IPS DF 6.9 (cell line): ENCODE measurements around the gene PEDS1.

Source experiments
- DNase-seq: peaks from one replicate; pipeline ENCODE4 v3.0.0-alpha.2; 2013; ENCODE audit warnings: low read depth, low spot score
- H3K27ac ChIP-seq: one replicate; pipeline ENCODE4 v1.5.1; 2013; ENCODE audit warnings: low read length, control low read depth
- H3K27me3 ChIP-seq: 2 replicates; pipeline ENCODE4 v1.6.1; 2013; ENCODE audit warnings: mild to moderate bottlenecking, low read length; ENCODE audit not compliant: control insufficient read depth, insufficient read depth
- H3K36me3 ChIP-seq: 2 replicates; pipeline ENCODE4 v1.6.1; 2013; ENCODE audit warnings: low read length; ENCODE audit not compliant: control insufficient read depth, insufficient read depth
- H3K4me1 ChIP-seq: 2 replicates; pipeline ENCODE4 v1.6.1; 2013; ENCODE audit warnings: low read length; ENCODE audit not compliant: control insufficient read depth, insufficient read depth
- H3K4me3 ChIP-seq: 2 replicates; pipeline ENCODE4 v1.5.1; 2013; ENCODE audit warnings: mild to moderate bottlenecking, low read length
- H3K9me3 ChIP-seq: 2 replicates; pipeline ENCODE4 v1.6.1; 2013; ENCODE audit warnings: low read length, inconsistent platforms; ENCODE audit not compliant: control insufficient read depth, insufficient read depth
- WGBS: extraction: QIAGEN DNeasy Blood & Tissue Kit; methylation state at CpG from one replicate; pipeline ENCODE4 v1.1.7; 2013; ENCODE audit warnings: mixed read lengths, missing lambda C conversion rate; ENCODE audit not compliant: insufficient read length, insufficient coverage; 5-methylcytosine and 5-hydroxymethylcytosine counted together

PEDS1 gene

DNA sequence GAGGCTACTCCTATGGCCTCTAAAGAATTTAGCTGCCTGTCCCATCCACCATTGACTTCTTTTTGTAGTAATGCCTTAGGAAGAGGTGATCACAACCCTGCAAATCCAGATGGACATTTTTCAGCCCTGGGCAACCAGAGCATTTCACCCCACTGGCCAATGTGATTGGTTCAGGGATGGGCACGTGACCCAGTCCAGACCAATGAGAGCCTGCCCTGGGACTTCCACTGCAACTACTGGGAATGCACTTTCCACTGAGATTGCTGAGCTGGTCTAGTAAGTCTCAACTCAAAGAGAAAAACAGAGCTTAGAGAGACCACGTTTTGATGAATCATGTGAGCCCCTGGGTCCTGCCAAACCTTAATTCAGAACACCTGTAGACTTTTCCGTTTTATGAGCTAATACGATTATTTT is 31.7 kb downstream of the PEDS1 start:
- no peak overlapping the region for H3K27ac ChIP-seq
- no peak for DNase-seq
- no CpG with 5 or more reads among the region's 4 CpGs for WGBS
- no peak overlapping the region for H3K4me3 ChIP-seq
- H3K27me3 ChIP-seq: no peaks in the 10 kb centered on the region
- no peaks in the 10 kb centered on the region for H3K9me3 ChIP-seq
- H3K36me3 ChIP-seq: peaks cover 4% of the 10 kb centered on the region; the same call in 1 of the 2 replicates
- peaks cover 2% of the 10 kb centered on the region; the same call in 1 of the 2 replicates for H3K4me1 ChIP-seq

DNA sequence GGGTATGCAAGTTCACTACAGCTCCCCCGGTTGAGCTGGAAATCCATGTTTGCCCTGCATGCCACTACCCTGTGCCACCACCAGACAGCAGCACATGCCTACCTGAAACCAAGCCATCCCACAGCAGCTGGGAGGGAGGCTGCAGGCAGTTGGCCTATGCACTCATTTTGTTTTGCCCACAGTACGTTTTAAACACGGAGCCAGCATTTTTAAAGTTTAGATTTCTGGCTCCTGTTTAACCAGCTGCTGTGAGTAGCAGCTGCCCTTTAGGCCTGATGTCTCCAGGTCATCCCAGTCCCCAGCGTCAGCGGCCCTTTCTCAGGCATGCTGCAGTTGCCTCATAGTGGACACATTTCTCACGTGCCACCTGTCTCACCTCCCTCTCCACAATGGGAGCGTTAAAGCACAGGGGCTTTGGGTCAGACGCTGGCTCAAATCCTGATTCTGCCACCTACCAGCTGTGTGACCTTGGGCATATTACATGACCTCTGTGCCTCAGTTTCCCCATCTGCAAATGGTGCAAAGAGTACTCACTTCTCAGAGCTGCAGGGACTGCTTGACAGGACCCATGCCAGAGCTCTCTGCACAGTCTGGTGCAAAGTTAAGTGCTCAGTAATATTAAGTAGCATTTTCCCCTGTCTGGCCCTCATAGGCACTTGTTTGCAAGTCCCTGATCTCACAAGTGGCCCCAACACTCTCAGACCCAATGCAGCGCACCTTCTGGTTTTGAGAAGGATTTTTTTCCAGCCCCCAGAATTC is 32.4 kb downstream of the PEDS1 start:
- WGBS: no CpG with 5 or more reads among the region's 9 CpGs
- no peaks in the 10 kb centered on the region for H3K27me3 ChIP-seq
- peaks cover 4% of the 10 kb centered on the region; the same call in 1 of the 2 replicates for H3K36me3 ChIP-seq
- no peak overlapping the region for H3K27ac ChIP-seq
- no peak for DNase-seq
- H3K4me3 ChIP-seq: no peak overlapping the region
- no peaks in the 10 kb centered on the region for H3K9me3 ChIP-seq
- peaks cover 5% of the 10 kb centered on the region for H3K4me1 ChIP-seq

DNA sequence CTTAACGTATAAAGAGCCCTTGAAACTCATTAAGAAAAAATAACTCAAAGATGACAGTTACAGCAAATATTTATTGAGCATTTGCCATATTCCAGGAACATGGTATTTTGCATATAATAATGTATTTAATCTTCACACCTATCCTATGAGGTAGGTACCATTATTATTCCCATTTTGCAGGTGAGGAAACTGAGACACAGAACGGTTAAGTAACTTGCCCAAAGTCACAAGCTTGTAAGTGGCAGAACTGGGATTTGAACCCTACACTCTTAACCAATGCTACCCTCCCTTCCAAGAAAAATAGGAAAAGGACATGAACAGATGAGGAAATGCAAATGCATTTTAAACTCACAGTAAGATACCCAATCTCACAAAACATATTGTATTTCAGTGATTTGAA is 35.3 kb downstream of the PEDS1 start:
- no peaks in the 10 kb centered on the region for H3K9me3 ChIP-seq
- no peaks in the 10 kb centered on the region for H3K36me3 ChIP-seq
- no peaks in the 10 kb centered on the region for H3K27me3 ChIP-seq
- H3K4me1 ChIP-seq: peaks cover 5% of the 10 kb centered on the region
- no peak overlapping the region for H3K4me3 ChIP-seq
- no peak for DNase-seq
- no peak overlapping the region for H3K27ac ChIP-seq
- no CpG with 5 or more reads among the region's 2 CpGs for WGBS

DNA sequence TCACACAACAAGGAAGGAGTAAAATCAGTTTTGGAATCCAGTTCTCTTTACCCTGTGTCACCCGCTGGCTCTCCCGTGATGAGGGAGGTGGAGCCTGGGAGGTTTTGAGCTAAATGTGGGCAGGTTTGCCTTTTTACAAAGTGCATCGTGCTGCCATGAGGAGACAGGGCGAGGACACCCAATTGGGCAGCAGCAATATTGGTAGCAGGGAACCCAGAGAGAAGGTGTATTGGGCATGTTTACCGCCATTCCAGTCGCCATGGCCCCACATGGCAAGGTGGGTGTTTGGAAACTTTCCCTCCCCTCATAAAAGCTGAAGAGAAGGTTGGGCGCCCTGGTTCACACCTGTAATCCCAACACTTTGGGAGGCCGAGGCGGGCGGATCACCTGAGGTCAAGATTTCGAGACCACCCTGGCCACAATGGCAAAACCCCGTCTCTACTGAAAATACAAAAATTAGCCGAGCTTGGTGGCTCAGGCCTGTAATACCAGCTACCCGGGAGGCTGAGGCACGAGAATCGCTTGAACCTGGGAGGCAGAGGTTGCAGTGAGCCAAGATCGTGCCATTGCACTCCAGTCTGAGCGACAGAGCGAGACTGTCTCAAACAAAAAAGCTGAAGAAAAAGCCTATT is 37.0 kb downstream of the PEDS1 start:
- DNase-seq: no peak
- Histone ChIP-seq H3K4me1 (peaks cover 5% of the 10 kb centered on the region), H3K9me3 (no peaks in the 10 kb centered on the region), H3K27me3 (no peaks in the 10 kb centered on the region), H3K36me3 (no peaks in the 10 kb centered on the region), H3K27ac (no peak overlapping the region), H3K4me3 (no peak overlapping the region)
- no CpG with 5 or more reads among the region's 19 CpGs for WGBS

DNA sequence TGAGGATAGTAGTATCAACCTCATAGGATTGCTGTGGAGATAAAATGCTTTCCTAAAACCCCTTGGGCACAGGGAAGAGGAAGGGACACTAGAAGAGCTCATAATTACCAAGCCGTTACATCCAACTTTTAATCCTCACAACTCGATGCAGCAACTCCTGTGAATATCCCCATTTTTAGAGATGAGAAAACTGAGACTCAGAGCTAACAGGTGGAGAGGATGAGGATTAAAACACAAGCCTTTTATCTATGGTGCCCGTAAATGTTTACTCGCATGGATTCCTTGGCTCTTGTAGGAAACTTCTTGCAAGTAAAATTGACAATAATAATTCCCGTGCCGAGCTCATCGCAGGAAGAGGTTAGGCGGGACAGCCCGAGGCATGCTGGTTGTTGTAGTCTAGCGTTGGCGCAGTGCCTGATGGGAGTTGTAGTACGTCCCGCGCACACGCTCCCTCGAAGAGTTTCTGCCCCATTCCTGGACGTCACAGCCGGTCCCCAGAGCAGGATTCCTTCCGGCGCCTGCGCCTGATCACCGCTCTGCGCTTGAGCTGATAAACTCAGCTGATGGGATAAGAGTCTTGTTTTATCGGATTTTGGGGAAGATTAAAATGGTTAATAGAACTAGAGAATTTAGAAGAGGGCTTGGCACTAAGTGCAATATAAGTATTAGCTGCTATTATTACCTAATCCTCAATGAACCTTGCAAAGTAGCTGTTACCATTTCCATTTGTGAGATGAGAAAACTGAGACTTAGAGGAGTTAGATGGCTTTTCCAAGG is 37.7 kb downstream of the PEDS1 start:
- Histone ChIP-seq H3K4me1 (peaks cover 3% of the 10 kb centered on the region), H3K4me3 (peak overlapping the region; percentile 58; the same call in 1 of the 2 replicates), H3K9me3 (no peaks in the 10 kb centered on the region), H3K27ac (no peak overlapping the region), H3K27me3 (no peaks in the 10 kb centered on the region), H3K36me3 (no peaks in the 10 kb centered on the region)
- DNase-seq: peak; percentile 91
- WGBS: no CpG with 5 or more reads among the region's 24 CpGs

DNA sequence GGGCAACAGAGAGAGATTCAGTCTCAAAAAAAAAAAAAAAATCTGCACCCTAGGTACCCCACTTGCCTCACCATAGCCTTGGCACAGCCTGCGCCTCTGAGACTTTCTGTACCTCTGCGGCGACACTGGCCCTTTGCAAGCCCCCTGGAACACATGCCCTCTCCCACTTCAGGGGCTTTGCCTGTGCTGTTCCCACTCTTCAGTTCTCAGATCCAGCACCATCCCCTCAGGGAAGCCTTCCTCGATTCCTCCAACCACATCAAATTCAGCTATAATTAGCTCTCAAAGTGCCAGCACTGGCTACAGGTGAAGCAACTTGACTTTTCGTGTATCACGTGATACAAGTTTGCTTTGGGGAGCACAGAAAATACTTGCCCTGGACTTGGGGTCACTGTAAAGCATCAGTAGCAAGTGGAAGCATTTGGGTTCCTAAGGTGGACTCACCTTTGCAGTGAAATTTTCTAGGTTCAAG is 38.4 kb downstream of the PEDS1 start:
- no peak overlapping the region for H3K27ac ChIP-seq
- H3K9me3 ChIP-seq: no peaks in the 10 kb centered on the region
- DNase-seq: no peak
- no peaks in the 10 kb centered on the region for H3K36me3 ChIP-seq
- no peaks in the 10 kb centered on the region for H3K27me3 ChIP-seq
- peaks cover 3% of the 10 kb centered on the region for H3K4me1 ChIP-seq
- no CpG with 5 or more reads among the region's 6 CpGs for WGBS
- peak overlapping the region; percentile 58; the same call in 1 of the 2 replicates for H3K4me3 ChIP-seq

DNA sequence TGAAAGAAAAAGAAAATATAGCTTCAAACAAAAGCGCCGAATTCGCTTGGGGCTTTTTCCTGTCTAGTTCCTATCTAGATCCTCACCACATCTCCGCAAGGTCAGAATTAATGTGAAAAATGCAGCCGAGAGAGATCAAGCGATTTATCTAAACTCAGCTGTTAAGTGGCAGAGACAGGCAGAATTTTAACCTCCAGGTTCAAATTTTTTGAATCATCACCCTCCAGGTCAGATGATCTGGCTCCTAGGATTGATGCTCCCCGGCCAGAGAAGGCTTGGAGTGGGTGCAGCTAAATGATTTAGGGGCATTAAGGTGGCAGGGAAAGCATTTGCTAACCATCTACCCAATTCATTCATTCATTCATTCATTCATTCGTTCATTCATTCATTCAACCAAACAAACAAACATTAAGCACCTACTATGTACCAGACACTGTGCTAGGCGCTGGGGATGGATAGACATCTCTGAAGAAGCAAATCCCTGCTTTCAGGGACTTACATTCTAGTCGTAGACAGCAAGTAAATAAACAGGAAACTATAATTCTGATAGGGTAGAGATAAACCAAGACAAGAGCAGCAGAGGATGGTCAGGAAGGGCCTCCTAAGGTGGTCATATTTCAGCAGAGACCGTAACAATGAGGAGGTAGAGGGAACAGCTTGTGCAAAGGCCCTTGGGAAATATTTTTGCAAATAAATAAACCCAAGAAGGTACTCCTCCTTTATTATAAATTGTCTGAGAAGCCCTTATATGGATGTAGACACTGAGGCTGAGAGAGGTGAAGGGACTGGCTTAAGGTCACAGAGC is 39.9 kb downstream of the PEDS1 start:
- Histone ChIP-seq H3K4me1 (peaks cover 3% of the 10 kb centered on the region), H3K27me3 (no peaks in the 10 kb centered on the region), H3K36me3 (no peaks in the 10 kb centered on the region), H3K27ac (no peak overlapping the region), H3K9me3 (no peaks in the 10 kb centered on the region), H3K4me3 (peak overlapping the region; percentile 85; the same call in 1 of the 2 replicates)
- no CpG with 5 or more reads among the region's 11 CpGs for WGBS
- no peak for DNase-seq

DNA sequence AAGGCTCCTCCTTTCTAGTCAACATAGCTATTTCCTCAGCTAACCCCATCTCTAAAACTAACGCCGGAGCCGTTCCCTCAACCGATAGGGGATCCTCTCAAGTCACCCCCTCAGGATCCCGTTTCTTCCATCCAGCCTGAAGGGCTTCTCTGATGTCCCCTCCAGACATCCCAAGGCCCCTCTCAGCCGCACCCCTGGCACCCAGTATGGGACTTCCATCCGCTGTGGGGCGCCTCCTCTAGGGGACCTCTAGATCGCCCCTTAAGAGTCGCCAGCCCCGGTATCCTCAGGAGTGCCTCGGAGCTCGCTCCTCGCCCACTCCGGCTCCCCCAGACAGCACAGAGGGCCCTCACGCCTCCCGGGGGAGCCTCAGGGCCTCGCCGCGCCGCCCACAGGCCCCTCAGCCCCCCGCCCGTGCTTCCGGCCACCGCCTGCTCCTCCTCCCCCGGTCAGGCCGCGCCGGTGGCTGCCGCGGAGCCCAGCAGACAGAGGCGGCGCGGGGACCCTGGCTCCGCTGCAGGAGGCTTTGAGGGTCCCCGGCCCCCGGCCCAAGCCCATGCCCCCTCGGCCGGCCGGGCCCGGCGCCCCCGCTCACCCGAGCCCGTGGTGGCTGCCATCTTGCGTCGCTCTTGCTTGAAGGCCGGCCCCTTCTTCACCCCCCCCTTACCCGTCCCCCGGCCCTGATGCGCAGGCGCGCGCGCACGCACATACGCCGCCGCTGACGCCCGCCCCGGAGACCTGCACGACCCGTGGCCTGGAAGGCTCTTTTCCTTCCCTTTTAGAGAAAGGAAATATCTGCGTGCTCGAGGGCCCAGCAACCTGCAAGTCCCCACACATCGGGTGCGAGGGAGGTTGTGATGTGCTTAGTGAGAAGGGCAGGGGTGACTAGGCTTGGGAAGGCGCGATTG is 40.8 kb downstream of the PEDS1 start, which contains the start of gene UBE2V1:
UBE2V1 (minus strand) TSS at position 639 of the 908 bp plus-strand sequence; CDS start at position 617, 22 bp downstream.
- no CpG with 5 or more reads among the region's 70 CpGs for WGBS
- DNase-seq: no peak
- Histone ChIP-seq H3K27ac (no peak within 1 kb of the TSS), H3K4me1 (peaks cover 5% of the 10 kb centered on the region), H3K36me3 (peaks cover 4% of the 10 kb centered on the region; the same call in 1 of the 2 replicates), H3K4me3 (peak within 1 kb of the TSS; percentile 85), H3K27me3 (no peaks in the 10 kb centered on the region), H3K9me3 (no peaks in the 10 kb centered on the region)

DNA sequence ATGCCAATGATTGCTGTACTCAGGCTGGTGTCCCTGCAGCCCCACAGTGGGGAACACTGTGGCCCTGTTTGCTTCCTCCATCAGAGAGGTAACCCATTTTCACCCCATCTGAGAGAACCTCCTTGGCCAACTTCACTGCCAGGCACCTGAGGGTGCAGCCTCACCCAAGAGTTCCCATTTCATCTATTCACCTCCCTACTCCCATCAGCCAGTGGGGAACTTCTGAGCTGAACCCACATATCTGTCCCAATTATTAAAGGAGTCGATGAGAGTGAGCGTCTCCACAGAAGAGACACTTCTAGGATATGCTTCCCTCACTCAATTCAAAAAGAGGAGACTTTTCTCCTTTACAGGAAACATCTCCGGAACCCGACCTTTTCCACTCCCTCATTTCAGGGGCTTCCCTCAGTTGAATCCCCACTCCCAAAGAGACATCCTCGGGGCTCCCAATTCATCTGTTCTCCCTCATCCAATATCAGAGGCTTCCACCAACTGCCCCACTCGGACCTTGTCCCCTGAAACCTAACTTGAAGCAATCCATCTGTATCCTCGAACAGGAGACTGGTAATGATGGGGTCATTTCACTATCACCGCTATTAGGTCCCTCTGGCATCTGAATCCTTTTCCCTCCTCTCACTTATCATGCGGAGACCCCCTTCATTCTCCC is 41.6 kb downstream of the PEDS1 start:
- Histone ChIP-seq H3K4me3 (peak overlapping the region; percentile 85; the same call in 1 of the 2 replicates), H3K27ac (no peak overlapping the region), H3K27me3 (no peaks in the 10 kb centered on the region), H3K36me3 (peaks cover 4% of the 10 kb centered on the region; the same call in 1 of the 2 replicates), H3K4me1 (peaks cover 5% of the 10 kb centered on the region), H3K9me3 (no peaks in the 10 kb centered on the region)
- no peak for DNase-seq
- no CpG with 5 or more reads among the region's 9 CpGs for WGBS
